Activated CD8-positive, alpha-beta memory T cell treated with anti-CD3 and anti-CD28 coated beads for 24 hours (primary cell): ENCODE data around the gene FCAMR.

ENCODE experiments used
- DNase-seq: peaks from one replicate; pipeline ENCODE4 v3.0.0-alpha.2; 2020

Gene FCAMR

GRCh38 chr1:206955476-206956451 is 14.5 kb downstream of the FCAMR start:
- no peak for DNase-seq

GRCh38 chr1:206954459-206955342 is 15.6 kb downstream of the FCAMR start:
- DNase-seq: no peak

- no peak for DNase-seq
Measured at GRCh38 chr1:206953626-206954025, 16.6 kb downstream of the FCAMR start.

- DNase-seq: no peak
Measured at GRCh38 chr1:206953126-206953525, 17.1 kb downstream of the FCAMR start.

GRCh38 chr1:206952171-206952570 is 18.1 kb downstream of the FCAMR start:
- no peak for DNase-seq

- no peak for DNase-seq
Measured at GRCh38 chr1:206951318-206952100, 18.8 kb downstream of the FCAMR start.

- no peak for DNase-seq
Measured at GRCh38 chr1:206949641-206950040, 20.6 kb downstream of the FCAMR start.

- no peak for DNase-seq
Measured at GRCh38 chr1:206949208-206949607, 21.1 kb downstream of the FCAMR start.

- DNase-seq: no peak
Measured at GRCh38 chr1:206947255-206947654, 23.0 kb downstream of the FCAMR start.

GRCh38 chr1:206946261-206946660 is 24.0 kb downstream of the FCAMR start, which contains the start of gene PIGR:
Gene PIGR, minus strand, starts transcription at chr1:206946466. Its CDS starts 5,935 bp downstream, at chr1:206940531.
- no peak for DNase-seq

- no peak for DNase-seq
Measured at GRCh38 chr1:206945779-206946178, 24.5 kb downstream of the FCAMR start.

- no peak for DNase-seq
Measured at GRCh38 chr1:206944703-206945102, 25.6 kb downstream of the FCAMR start.

GRCh38 chr1:206941766-206942418 is 28.4 kb downstream of the FCAMR start:
- no peak for DNase-seq

GRCh38 chr1:206940588-206940936 is 29.7 kb downstream of the FCAMR start:
- no peak for DNase-seq

GRCh38 chr1:206939841-206940587 is 30.2 kb downstream of the FCAMR start:
- DNase-seq: no peak

GRCh38 chr1:206939131-206939530 is 31.1 kb downstream of the FCAMR start:
- no peak for DNase-seq

GRCh38 chr1:206937425-206937824 is 32.8 kb downstream of the FCAMR start:
- DNase-seq: no peak

GRCh38 chr1:206935491-206936067 is 34.7 kb downstream of the FCAMR start:
- no peak for DNase-seq

GRCh38 chr1:206933333-206933945 is 36.8 kb downstream of the FCAMR start:
- DNase-seq: peak; percentile 88

- DNase-seq: no peak
Measured at GRCh38 chr1:206932177-206932576, 38.1 kb downstream of the FCAMR start.

- no peak for DNase-seq
Measured at GRCh38 chr1:206931709-206932108, 38.6 kb downstream of the FCAMR start.
